SU-DHL-6 (cell line): ENCODE results near the gene RB1.

Experiments
- CTCF ChIP-seq: fragments of 200-600 bp; sonication (generic); IDR thresholded peaks from one replicate; pipeline ENCODE4 v1.5.1; 2017; ENCODE audit warnings: antibody characterized with exemption, mild to moderate bottlenecking, low read length, moderate library complexity; ENCODE audit not compliant: insufficient read depth, poor library complexity, severe bottlenecking
- EZH2phosphoT487 ChIP-seq: fragments of 200-600 bp; sonication (generic), shearing (Covaris generic); conservative IDR thresholded peaks from 2 replicates; pipeline ENCODE4 v1.6.1; 2018; ENCODE audit warnings: mild to moderate bottlenecking, antibody characterized with exemption, low read length, moderate library complexity, mixed read lengths

DNA sequence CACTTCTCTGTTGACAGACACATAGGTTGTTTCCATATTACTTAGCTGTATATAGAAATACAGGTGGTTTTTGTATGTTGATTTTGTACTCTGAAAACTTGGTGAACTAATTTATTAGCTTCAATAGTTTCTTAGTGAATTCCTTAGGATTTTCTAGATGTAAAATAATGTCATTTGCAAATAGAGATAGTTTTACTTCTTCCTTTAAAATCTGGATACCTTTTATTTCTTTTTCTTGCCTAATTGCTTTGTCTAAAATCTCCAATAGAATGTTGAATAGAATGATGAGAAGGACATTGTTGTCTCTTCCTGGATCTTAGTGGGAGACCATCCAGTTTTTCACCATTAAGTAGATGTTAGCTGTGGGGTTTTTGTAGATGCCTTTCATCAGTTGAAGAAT, 18.7 kb downstream of the RB1 start:
- no peak for TF ChIP-seq CTCF
- no peak for TF ChIP-seq EZH2phosphoT487
